Esophagus squamous epithelium (tissue), 4 donors: ENCODE results near the gene IQSEC1.

Experiments used
- CTCF ChIP-seq, 6 experiments: fragments of 450-650 bp in 4 of 6; fragments of 200-600 bp in 2 of 6; sonication (generic) in 2 of 6; IDR thresholded peaks; one replicate each; pipeline ENCODE4 v1.5.1; 2016 to 2019; ENCODE audit warnings: antibody characterized with exemption in 6 of 6, mild to moderate bottlenecking in 4 of 6, moderate library complexity in 4 of 6
- POLR2A ChIP-seq, 4 donors: fragments of 450-650 bp; IDR thresholded peaks; one replicate each; pipeline ENCODE4 v1.6.1; 2017; ENCODE audit warnings: antibody characterized with exemption in 4 of 4, mild to moderate bottlenecking in 4 of 4, moderate library complexity in 3 of 4

GRCh38 chr3:13065727-13066126, 7.5 kb downstream of the IQSEC1 start:
- TF ChIP-seq CTCF (IDR thresholded peaks at IDR 0.05) (no peak), POLR2A (IDR thresholded peaks at IDR 0.05) (no peak)
